ENCODE results near the gene SCG5. TPM values are rescaled to one million over a fixed set of nuclear protein-coding genes. Genes with fewer than 3 reads are reported as not detected.

SCG5 gene
- total RNA-seq, 1 donor from 2014 or later: 53.7 TPM

- H3K27me3 Mint-ChIP-seq (ENCODE audit: low read depth): no peaks in the 10 kb centered on the region
- no peak for DNase-seq (ENCODE audit: low spot score in 2 of 2, unreplicated experiment in 2 of 2)
- H3K4me3 Mint-ChIP-seq: no peak overlapping the region
- peaks cover 16% of the 10 kb centered on the region for H3K4me1 Mint-ChIP-seq
- no peaks in the 10 kb centered on the region for H3K9me3 Mint-ChIP-seq
- no peaks in the 10 kb centered on the region for H3K36me3 Mint-ChIP-seq
- H3K27ac Mint-ChIP-seq: no peak overlapping the region
- TF ChIP-seq CTCF (IDR thresholded peaks at IDR 0.05; ENCODE audit: unreplicated experiment): no peak
Measured at GRCh38 chr15:32667321-32667720, 25.8 kb downstream of the SCG5 start.

- no peak for TF ChIP-seq CTCF (IDR thresholded peaks at IDR 0.05; ENCODE audit: unreplicated experiment)
- Mint-ChIP-seq H3K4me1 (peaks cover 16% of the 10 kb centered on the region), H3K27ac (no peak overlapping the region), H3K27me3 (ENCODE audit: low read depth) (no peaks in the 10 kb centered on the region), H3K36me3 (no peaks in the 10 kb centered on the region), H3K4me3 (no peak overlapping the region), H3K9me3 (no peaks in the 10 kb centered on the region)
- DNase-seq (ENCODE audit: low spot score in 2 of 2, unreplicated experiment in 2 of 2): no peak
Measured at GRCh38 chr15:32668942-32669341, 27.4 kb downstream of the SCG5 start.

GRCh38 chr15:32669896-32670611 lies 28.5 kb downstream of the SCG5 start:
- peak overlapping the region; percentile 80 for H3K27ac Mint-ChIP-seq
- no peak overlapping the region for H3K4me3 Mint-ChIP-seq
- peaks cover 16% of the 10 kb centered on the region for H3K4me1 Mint-ChIP-seq

GRCh38 chr15:32670623-32671022 lies 29.1 kb downstream of the SCG5 start:
- H3K27me3 Mint-ChIP-seq (ENCODE audit: low read depth): no peaks in the 10 kb centered on the region
- DNase-seq (ENCODE audit: low spot score in 2 of 2, unreplicated experiment in 2 of 2): no peak
- H3K4me3 Mint-ChIP-seq: no peak overlapping the region
- H3K9me3 Mint-ChIP-seq: no peaks in the 10 kb centered on the region
- no peak overlapping the region for H3K27ac Mint-ChIP-seq
- H3K36me3 Mint-ChIP-seq: no peaks in the 10 kb centered on the region
- peaks cover 16% of the 10 kb centered on the region for H3K4me1 Mint-ChIP-seq
- no peak for TF ChIP-seq CTCF (IDR thresholded peaks at IDR 0.05; ENCODE audit: unreplicated experiment)

More at GRCh38 chr15:32669896-32670611, 28.5 kb downstream of the SCG5 start:
- Mint-ChIP-seq H3K27me3 (ENCODE audit: low read depth) (no peaks in the 10 kb centered on the region), H3K9me3 (no peaks in the 10 kb centered on the region), H3K36me3 (no peaks in the 10 kb centered on the region)
- TF ChIP-seq CTCF (IDR thresholded peaks at IDR 0.05; ENCODE audit: unreplicated experiment): no peak
- no peak for DNase-seq (ENCODE audit: low spot score in 2 of 2, unreplicated experiment in 2 of 2)

GRCh38 chr15:32671339-32672325 lies 30.1 kb downstream of the SCG5 start:
- H3K27me3 Mint-ChIP-seq (ENCODE audit: low read depth): no peaks in the 10 kb centered on the region
- DNase-seq (ENCODE audit: low spot score in 2 of 2, unreplicated experiment in 2 of 2): no peak
- H3K36me3 Mint-ChIP-seq: no peaks in the 10 kb centered on the region
- H3K4me1 Mint-ChIP-seq: peaks cover 16% of the 10 kb centered on the region
- H3K27ac Mint-ChIP-seq: no peak overlapping the region
- no peak for TF ChIP-seq CTCF (IDR thresholded peaks at IDR 0.05; ENCODE audit: unreplicated experiment)
- no peak overlapping the region for H3K4me3 Mint-ChIP-seq
- no peaks in the 10 kb centered on the region for H3K9me3 Mint-ChIP-seq

Measured in mesothelial cell of epicardium (in vitro differentiated cells).